ENCODE data around the gene AGK. TPM values are rescaled to one million over a fixed set of nuclear protein-coding genes. Genes with fewer than 3 reads are reported as not detected.
A peak's percentile ranks its signal among the peaks of the same experiment; 100 is the strongest.

AGK gene
- polyA plus RNA-seq, 2 of the 4 experiments (the other 2 are of a cell fraction) = 29.6 to 63.5 TPM

DNA sequence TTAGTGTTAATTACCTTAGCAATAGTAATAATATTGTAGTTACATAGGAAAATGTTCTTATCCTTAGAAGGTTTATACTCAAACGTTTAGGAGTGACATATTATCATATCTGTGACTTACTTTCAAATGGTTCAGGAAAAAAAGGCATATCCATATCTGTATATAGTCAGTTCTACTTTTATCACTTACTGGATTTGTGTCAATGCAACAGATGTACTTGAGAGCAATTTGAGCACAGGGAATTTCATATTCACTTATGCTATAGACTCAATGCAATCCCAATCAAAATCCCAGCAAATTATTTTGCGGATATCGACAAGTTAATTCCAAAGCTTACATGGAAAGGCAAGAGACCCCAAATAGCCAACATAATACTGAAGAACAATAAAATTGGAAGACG is 140.8 kb downstream of the AGK start:
- peaks cover 28% of the 10 kb centered on the region for H3K4me1 ChIP-seq
- FAIRE-seq (peak; percentile 23), ATAC-seq (no peak), DNase-seq (ENCODE audit: low read depth in 1 of 2, low spot score in 1 of 2) (no peak)
- H3K27ac ChIP-seq = no peak overlapping the region
- CTCF ChIA-PET = interaction anchor here (0.8 kb wide), 1 partner anchor 46 kb away, joined by 3 read pairs; the partner anchor contains the start of gene SSBP1
- H3K4me2 ChIP-seq = no peak overlapping the region
- no peak for TF ChIP-seq SMC3 (IDR thresholded peaks at IDR 0.05)
- TF ChIP-seq MYC (IDR thresholded peaks at IDR 0.05; ENCODE audit: borderline replicate concordance, low read length) = no peak
- TF ChIP-seq EHMT2 (IDR thresholded peaks at IDR 0.05; ENCODE audit: low read depth) = no peak
- no peak for TF ChIP-seq GATA3 (IDR thresholded peaks at IDR 0.05; ENCODE audit: borderline replicate concordance)
- no peak for TF ChIP-seq KDM1A (IDR thresholded peaks at IDR 0.05; ENCODE audit: low read depth)
- TF ChIP-seq JUN (IDR thresholded peaks at IDR 0.05) = no peak
- no peak for TF ChIP-seq NFE2L2 (conservative IDR thresholded peaks at IDR 0.05; ENCODE audit: low read length)
- no peak for TF ChIP-seq CBX2 (IDR thresholded peaks at IDR 0.05; ENCODE audit: borderline replicate concordance, low read depth)
- TF ChIP-seq BCL3 (IDR thresholded peaks at IDR 0.05) = no peak
- TF ChIP-seq RCOR1 (IDR thresholded peaks at IDR 0.05; ENCODE audit: low read depth, low read length) = no peak
- no peak for TF ChIP-seq FOSB (CRISPR knock-in tag; IDR thresholded peaks at IDR 0.05)
- no peak for TF ChIP-seq ZFP36 (IDR thresholded peaks at IDR 0.05; ENCODE audit: borderline replicate concordance, partially characterized antibody)
- 77% methylated on average over 4 of the region's 4 CpGs for WGBS (ENCODE audit: missing lambda C conversion rate)
- POLR2A ChIA-PET = no interaction called here
- no peaks in the 10 kb centered on the region for H3K9me3 ChIP-seq
- no peak overlapping the region for H3K4me3 ChIP-seq

- Histone ChIP-seq H3K4me2 (no peak overlapping the region), H3K27ac (no peak overlapping the region), H3K4me1 (peaks cover 40% of the 10 kb centered on the region), H3K4me3 (no peak overlapping the region), H3K9me3 (no peaks in the 10 kb centered on the region)
- FAIRE-seq (no peak), DNase-seq (ENCODE audit: low read depth in 1 of 2, low spot score in 1 of 2) (no peak), ATAC-seq (no peak)
- TF ChIP-seq CEBPB (IDR thresholded peaks at IDR 0.05) (peak in 1 of 2 experiments; percentile 45; a peak in 2 of 4 replicates), SMC3 (IDR thresholded peaks at IDR 0.05) (no peak)
- TF ChIP-seq, protein P1, sequence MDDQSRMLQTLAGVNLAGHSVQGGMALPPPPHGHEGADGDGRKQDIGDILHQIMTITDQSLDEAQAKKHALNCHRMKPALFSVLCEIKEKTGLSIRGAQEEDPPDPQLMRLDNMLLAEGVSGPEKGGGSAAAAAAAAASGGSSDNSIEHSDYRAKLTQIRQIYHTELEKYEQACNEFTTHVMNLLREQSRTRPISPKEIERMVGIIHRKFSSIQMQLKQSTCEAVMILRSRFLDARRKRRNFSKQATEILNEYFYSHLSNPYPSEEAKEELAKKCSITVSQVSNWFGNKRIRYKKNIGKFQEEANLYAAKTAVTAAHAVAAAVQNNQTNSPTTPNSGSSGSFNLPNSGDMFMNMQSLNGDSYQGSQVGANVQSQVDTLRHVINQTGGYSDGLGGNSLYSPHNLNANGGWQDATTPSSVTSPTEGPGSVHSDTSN (IDR thresholded peaks at IDR 0.05) = no peak
- ChIA-PET CTCF (interaction anchor here (0.8 kb wide), 1 partner anchor 45 kb away, joined by 3 read pairs; the partner anchor contains the start of gene SSBP1), POLR2A (no interaction called here)
- WGBS (ENCODE audit: missing lambda C conversion rate) = 94% methylated on average over 3 of the region's 3 CpGs
Observed at GRCh38 chr7:141693082-141693481, 141.9 kb downstream of the AGK start.

- peak; percentile 77 to 85 for ATAC-seq
- 0% methylated on average over 4 of the region's 6 CpGs for WGBS (ENCODE audit: missing lambda C conversion rate)
- TF ChIP-seq CBX2 (IDR thresholded peaks at IDR 0.05; ENCODE audit: borderline replicate concordance, low read depth) (no peak), TP53 (CRISPR knock-in tag; IDR thresholded peaks at IDR 0.05) (no peak), FOSL2 (IDR thresholded peaks at IDR 0.05) (no peak), FOSL2 (CRISPR knock-in tag; IDR thresholded peaks at IDR 0.05) (peak; percentile 49; the same call in 1 of the 2 replicates), ESRRA (IDR thresholded peaks at IDR 0.05; ENCODE audit: borderline replicate concordance, low read length) (no peak), CBX8 (IDR thresholded peaks at IDR 0.05) (no peak), FOXS1 (CRISPR knock-in tag; IDR thresholded peaks at IDR 0.05) (no peak), ZNF302 (CRISPR knock-in tag; IDR thresholded peaks at IDR 0.05) (no peak), NPAS2 (CRISPR knock-in tag; IDR thresholded peaks at IDR 0.05; ENCODE audit: borderline replicate concordance) (no peak), BHLHE40 (IDR thresholded peaks at IDR 0.05; ENCODE audit: low read depth, low read length) (no peak), CEBPB (IDR thresholded peaks at IDR 0.05) (peak; percentile 63 to 92; a peak in 3 of 4 replicates), TFCP2L1 (CRISPR knock-in tag; IDR thresholded peaks at IDR 0.05) (no peak), HES2 (IDR thresholded peaks at IDR 0.05) (no peak), EP300 (IDR thresholded peaks at IDR 0.05) (peak; percentile 15 to 46; a peak in 1 of 5 replicates), HEYL (CRISPR knock-in tag; IDR thresholded peaks at IDR 0.05) (no peak), GATA3 (IDR thresholded peaks at IDR 0.05; ENCODE audit: borderline replicate concordance) (peak; percentile 81), KDM1A (IDR thresholded peaks at IDR 0.05; ENCODE audit: low read depth) (no peak), ATOH8 (CRISPR knock-in tag; IDR thresholded peaks at IDR 0.05; ENCODE audit: low read depth) (no peak), RCOR1 (IDR thresholded peaks at IDR 0.05; ENCODE audit: low read depth, low read length) (no peak), USF2 (IDR thresholded peaks at IDR 0.05) (no peak), SREBF2 (IDR thresholded peaks at IDR 0.05) (no peak)
- TF ChIP-seq, protein P1 (IDR thresholded peaks at IDR 0.05) = peak; percentile 72; the same call in 1 of the 2 replicates
Observed at GRCh38 chr7:141695803-141696289, 144.6 kb downstream of the AGK start.

More at GRCh38 chr7:141695803-141696289, 144.6 kb downstream of the AGK start:
- Histone ChIP-seq H3K4me1 (peaks cover 62% of the 10 kb centered on the region), H3K9me3 (no peaks in the 10 kb centered on the region), H3K27ac (peak overlapping the region; percentile 58 to 71), H3K4me3 (no peak overlapping the region), H3K4me2 (peak overlapping the region; percentile 62)
- DNase-seq (ENCODE audit: low read depth in 1 of 2, low spot score in 1 of 2) (peak in 1 of 2 experiments; percentile 71), FAIRE-seq (no peak)
- POLR2A ChIA-PET = interaction anchor here (2.1 kb wide), 1 partner anchor 42 kb away, joined by 11 read pairs; the partner anchor contains the start of gene SSBP1
- CTCF ChIA-PET = interaction anchor here (1.2 to 2.3 kb wide), 3 partner anchors 42 to 46 kb away, joined by 5 to 16 read pairs (median 6); partner anchors contain the start of gene SSBP1

Measured in A549 (cell line).